ENCODE measurements around the gene CARD10.

DNA sequence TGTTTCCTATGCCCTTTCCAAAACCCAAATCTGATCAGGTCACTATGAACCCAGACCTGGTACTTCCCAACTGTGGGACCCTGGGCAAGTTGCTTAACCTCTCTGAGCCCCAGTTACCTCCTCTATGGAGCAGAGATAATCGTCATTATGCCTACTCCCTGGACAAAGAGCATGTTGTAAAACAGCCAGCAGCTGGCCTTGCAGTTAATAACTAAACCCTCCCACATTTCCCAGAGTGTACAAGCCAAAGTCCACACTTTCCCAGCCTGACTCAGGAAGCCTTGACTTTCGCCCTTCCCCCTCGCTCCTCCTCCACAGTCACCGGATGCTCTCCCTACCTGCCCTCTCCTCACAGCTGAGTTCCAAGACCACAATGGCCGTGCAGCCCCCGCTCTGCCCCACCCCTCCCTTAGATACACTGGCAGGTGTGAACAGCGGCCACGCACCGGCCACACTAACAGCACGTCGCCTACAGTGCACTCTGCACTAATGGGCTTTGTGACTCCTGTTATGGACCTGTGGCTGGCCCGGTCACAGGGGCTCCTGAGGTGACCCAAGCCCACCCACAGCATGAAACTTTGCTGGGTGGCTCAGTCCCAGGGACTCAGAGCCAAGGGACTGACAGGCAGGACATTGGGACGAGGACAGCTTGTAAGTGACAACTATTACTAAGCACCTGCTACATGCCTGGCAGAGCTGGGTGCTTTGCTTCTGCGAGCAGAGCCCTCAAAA lies 17.4 kb downstream of the CARD10 start:
- TF ChIP-seq YY1 (IDR thresholded peaks at IDR 0.05; ENCODE audit: insufficient read depth, insufficient read length) (no peak), SUZ12 (IDR thresholded peaks at IDR 0.05; ENCODE audit: extremely low read depth, insufficient read depth, insufficient read length) (no peak), ZNF274 (IDR thresholded peaks at IDR 0.05; ENCODE audit: low read depth, low read length) (no peak)
